HG03196 (cell line): ENCODE results near the gene POPDC3.
"Not testable (repeated sequence)": the region's sequence is repeated elsewhere in the genome, so short reads cannot be mapped to it uniquely, and the experiment has no call there.

Source experiments
- ATAC-seq: cut with Tn5 transposase; IDR thresholded peaks from one replicate; pipeline ENCODE4 v1.9.1; 2021; ENCODE audit not compliant: unreplicated experiment

Gene POPDC3

DNA sequence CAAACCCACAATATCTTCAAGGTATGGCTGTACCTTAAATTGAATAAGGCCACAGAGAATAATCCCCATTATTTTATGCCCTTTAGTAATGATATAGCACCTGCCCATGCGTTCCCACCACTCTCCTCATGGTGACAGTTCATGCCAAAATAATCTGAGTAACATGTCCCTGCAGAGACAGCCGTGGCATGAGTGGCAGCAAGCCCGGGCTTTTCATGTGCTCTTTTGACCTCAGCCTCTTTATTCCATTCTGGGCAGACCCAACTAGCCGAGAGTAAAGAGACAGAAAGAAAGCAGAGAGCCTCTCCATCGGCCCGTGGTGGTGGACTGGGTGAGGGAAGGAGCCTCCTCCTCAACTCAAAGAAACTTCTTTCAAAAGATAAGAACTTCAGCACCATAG lies 19.9 kb upstream of the POPDC3 start:
- ATAC-seq, result no peak

DNA sequence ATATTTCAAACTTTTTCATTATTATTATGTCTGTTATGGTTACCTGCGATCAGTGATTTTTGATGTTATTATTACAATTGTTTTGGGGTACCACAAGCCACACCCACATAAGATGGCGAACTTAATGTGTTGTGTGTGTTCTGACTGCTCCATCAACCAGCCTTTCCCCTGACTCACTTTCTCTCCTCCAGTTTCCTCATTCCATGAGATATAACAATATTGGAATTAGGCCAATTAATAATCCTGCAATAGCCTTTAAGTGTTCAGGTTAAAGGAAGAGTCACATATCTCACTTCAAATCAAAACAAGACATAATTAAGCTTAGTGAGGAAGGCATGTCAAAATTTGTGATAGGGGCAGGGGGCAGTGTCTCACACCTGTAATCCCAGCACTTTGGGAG lies 16.3 kb upstream of the POPDC3 start:
- ATAC-seq, result no peak

DNA sequence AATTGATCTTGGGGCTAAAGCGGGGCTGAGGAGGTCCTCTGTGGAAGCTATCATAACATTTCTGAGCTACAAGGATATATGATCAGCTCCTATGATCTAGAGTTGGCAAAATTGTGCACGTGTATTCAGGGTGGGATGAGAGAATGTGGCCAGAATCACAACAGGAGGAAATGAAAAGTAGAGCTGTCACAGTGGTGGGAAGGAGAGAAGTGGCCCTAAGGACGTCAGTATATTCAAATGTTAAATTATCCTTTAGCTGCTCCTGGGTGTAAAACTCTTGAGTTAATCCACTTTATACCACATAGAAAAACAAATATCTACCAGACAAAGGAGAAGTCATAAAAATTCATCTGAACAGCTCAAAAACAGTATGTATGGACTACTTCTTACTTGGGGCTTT lies 14.8 kb upstream of the POPDC3 start:
- no peak for ATAC-seq

DNA sequence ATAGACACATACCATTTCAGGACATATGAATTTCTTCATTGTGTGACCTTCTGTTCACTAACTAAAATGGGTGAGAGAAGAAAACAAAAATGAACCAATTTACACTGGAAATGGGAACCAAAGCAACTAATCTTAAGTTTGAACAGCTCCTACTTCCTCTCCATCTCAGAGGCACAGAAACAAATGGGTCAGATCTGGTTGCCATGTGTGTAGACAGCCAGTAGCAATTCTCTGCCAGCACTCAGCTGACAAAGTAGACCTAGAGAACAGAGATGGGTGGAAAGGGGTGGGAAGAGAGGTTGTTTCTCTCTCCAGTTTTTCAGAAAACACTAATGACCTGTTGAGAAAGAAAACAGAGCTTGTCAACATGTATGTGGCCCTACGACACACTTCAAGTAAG lies 14.3 kb upstream of the POPDC3 start:
- no peak for ATAC-seq

DNA sequence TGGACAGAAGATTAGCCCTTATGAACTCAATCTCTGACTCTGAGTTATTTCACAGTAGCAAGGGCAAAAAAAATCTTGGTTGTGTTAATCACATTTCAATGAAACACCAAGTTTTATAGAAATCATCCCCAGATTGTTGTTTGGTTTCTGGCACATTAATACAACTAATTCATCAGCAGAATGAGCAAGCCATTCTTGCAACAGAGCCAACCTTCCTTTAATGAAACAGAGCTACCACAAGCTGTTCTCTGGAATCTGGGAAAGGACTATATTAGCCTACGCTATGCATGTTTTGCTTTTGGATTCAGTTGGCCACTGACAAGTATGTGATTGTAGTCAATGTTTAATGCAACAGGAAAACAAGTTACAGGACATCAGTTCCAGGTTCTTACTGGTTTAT lies 13.8 kb upstream of the POPDC3 start:
- ATAC-seq, result no peak

DNA sequence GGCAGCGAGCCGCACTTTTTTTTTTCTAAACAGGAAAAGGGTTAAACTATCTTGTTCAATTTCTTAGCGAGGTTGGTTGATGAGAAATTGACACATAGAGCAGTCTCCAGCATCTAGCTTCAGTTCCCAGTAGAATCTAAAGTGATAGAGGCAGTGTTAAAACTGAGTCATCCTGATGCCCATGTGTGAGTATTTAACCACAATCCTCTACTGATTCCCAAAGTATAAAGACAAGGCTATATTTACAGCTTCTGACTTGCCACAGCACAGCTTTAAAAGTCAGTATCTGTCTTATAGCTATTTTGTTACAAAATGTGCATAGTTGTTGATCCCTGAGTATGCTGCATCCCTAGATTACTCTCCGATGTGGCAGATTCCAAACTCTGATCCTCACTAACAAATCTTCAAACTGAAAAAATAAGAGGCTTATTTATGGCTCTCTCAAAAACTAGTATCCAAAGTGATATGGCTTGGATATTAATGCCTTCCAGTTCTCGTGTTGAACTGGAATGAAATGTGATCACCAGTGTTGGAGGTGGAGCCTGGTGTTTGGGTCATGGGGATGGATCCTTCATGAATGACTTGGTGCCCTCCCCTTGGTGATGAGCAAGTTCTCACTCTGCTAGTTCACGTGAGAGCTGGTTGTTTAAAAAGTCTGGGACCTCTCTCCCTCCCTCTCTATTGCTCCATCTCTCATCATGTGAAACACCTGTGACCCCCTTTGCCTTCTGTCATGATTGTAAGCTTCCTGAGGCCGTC lies 13.1 kb upstream of the POPDC3 start:
- ATAC-seq, result no peak

DNA sequence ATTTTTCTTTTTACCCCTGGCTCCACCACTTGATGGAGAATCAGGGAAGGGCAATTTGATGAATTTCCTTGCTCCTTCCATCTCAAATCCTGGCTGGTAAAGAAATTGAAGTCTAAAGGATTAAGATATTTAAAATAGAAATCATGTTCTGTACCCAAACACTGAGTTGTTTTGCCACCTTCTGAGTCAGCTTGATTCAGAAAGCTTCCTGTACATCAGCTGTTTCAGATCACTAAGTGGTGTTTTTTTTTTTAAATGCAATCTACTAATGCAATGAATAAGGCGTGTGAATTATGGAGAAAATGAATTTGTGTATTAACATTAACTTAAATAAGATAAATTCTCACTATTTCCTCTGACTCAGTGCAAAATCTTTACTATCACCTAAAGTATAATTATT lies 11.5 kb upstream of the POPDC3 start:
- ATAC-seq, result no peak

DNA sequence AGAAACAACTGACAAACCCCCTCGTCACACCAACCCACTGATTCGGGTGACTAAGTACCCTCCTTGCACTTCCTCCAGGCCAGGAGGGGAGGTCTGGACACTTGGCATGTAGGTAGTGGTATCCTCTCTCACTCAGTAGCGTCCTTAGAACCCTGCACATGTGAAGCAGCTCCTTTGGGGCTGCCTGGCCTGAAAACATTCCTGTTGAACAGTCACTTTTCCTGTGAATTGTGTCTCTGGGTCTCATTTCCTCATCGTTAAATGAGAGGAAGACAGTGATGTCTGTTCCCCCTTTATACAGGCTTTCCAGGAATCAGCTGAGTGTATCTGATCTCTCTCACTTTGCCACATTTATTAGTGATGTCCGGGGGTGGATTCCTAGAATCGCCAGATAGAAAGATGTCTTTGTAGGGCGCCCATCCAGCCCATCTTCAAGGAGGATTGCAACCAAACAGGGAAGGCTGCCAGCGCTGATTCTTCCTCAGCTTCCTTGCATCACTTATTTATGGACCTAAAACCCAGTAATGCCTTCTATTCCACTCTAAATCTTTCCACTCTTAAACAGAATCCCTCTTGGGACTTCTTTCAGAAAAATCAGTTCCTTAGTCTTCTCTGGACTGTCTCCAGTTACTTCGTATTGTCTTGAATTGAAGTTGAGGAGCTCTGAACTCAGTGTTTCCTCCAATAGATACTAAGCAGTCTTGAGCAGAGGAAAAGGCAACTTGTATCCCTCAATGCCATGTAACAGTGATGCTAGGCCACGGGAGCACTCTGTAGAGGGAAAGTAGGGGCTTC lies 9.4 kb upstream of the POPDC3 start:
- ATAC-seq, result no peak

DNA sequence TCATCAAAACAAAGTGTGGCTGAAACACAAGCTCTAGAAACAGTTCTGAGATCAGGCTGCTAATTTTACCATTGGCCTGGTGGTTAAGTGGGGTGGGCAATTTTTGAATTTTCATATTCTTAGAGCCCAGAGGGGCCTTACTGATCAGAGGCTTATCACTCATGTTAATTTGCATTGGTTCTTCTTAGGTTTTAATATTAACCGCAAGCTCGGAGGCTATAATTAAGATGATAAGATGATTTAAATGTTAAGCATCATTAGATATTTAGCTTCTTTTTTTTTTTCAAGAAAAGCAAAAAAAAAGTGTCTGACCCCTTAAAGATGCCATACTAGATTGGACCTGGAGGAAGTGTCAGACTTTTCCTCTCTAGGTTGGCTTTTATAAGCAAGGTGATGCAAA lies 8.4 kb upstream of the POPDC3 start:
- ATAC-seq, result no peak

DNA sequence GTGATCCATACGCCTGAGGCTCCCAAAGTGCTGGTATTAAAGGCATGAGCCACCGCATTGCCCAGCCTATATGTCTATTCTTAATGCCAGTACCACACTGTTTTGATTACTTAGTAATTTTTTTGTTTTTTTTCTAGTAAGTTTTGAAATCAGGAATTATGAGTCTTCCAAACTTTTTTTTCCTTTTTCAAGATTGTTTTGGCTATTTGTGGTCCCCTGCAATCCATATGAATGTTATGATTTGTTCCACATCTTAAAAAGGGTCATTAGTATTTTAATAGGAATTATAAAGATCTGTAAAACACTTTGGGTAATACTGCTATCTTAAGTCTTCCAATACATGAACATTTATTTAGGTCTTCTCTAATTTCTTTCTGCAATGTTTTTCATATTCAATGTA lies 6.8 kb upstream of the POPDC3 start:
- no peak for ATAC-seq

DNA sequence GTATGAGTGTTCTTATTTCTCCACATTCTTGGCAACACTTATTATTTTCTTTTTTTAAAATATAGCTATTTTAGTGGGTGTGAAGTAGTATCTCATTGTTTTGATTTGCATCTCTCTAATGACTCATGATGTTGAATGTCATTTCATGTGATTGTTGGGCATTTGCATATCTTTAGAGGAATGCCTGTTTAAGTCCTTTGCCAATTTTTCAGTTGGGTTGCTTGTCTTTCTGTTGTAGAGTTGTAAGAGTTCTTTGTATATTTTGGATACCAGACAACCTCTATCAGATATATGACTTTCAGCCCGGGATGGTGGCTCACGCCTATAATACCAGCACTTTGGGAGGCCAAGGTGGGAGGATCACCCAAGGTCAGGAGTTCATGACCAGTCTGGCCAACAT lies 5.1 kb upstream of the POPDC3 start:
- ATAC-seq, result no peak

DNA sequence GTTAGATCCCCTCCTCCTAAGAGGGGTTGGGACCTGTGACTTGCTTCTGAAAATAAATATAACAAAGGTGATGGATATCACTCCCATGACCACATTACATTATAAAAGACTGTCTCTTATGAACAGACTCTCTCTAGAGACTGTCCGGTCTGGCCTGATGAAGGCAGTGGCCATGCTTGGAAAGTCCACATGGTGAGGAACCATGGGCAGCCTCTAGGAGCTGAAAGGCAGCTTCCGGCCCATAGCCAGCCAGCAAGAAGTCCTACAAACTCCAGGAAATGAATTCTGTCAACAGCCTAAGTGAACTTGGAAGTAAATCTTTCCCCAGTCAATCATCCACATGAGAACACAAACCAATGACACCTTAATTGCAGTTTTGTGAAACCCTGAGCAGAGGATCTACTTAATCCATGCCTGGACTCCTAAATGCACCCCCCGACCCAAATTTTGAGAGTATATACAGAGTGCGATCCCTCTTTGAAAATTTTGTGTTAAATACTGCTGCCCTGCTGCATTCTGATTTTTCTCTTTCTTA lies 2.2 kb upstream of the POPDC3 start:
- ATAC-seq, result no peak

DNA sequence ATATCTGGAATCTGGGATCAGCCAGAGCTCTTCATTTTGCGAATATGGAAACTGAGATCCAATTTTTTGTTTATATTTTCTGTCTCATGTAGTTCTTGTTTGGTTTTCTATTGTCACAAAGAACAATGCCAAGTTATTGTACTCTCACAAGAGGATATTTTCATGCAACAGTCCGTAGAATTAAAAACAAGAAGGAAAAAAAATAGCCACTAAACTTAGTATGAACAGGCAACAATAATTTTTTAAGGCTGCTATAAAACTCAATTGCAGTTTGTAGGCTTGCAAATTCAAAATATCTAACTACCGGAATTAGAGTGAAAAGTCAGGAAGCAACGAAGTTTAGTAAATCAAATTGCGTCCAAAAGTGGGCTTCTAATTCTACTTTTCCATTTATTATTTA lies 1.2 kb downstream of the POPDC3 start:
- ATAC-seq, result no peak

DNA sequence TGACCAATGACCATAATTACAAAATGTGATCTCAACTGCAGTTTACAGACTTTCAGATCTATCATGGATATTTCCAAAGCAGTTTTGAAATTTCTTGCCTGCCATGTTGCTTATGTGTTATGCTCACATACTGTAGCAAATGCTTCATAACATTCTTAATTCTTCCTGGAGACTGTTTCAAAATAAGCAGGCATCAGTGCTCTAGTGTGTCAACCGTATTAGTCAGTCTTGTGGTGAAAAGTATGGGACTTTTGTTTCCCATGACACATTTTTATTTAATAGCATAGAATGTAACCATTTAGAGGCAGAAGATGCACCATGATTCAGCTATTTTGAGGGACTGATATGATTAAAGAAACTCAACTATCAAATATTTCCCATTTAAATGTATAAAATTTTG lies 1.7 kb downstream of the POPDC3 start:
- ATAC-seq, result no peak

DNA sequence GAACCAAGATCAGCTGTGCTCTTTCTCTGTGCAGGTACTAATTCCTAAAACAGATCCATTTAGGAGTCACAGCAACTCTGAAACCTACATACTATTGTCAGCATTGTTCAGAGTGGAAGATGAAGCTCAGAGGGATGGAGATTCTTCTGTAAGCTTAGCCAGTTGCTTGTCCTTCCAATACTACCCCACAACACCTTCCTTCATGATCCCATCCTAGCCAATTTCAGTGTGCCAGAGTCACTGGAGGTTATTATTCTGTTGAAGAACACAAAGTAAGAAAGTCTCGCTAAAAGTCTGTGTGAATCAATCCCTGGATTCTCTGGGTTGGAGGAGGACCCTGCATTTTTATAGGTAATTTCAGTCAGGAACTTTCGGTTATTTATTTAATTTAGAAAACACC lies 2.3 kb downstream of the POPDC3 start:
- ATAC-seq, result no peak

DNA sequence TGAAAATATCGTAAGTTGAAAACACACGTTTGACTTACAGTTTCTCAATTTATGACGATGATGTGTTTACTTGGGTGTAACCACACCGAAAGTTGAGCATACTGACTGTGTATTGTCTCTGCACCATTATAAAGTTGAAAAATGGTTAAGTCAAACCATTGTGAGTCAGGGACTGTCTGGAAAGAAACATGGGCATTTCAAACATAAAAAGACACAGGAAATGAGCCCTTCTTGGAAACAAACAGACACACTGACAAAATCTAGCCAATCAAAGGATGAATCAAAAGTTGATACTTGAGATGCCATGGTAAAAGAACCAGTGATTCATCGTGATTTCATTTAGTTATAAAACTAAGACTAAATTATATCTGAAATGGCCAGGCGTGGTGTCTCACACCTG lies 5.3 kb downstream of the POPDC3 start:
- ATAC-seq, result no peak

DNA sequence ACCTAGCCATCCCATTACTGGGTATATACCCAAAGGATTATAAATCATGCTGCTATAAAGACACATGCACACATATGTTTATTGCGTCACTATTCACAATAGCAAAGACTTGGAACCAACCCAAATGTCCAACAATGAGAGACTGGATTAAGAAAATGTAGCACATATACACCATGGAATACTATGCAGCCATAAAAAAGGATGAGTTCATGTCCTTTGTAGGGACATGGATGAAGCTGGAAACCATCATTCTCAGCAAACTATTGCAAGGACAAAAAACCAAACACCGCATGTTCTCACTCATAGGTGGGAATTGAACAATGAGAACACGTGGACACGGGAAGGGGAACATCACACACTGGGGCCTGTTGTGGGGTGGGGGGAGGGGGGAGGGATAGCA lies 7.3 kb downstream of the POPDC3 start:
- not testable (repeated sequence) for ATAC-seq

DNA sequence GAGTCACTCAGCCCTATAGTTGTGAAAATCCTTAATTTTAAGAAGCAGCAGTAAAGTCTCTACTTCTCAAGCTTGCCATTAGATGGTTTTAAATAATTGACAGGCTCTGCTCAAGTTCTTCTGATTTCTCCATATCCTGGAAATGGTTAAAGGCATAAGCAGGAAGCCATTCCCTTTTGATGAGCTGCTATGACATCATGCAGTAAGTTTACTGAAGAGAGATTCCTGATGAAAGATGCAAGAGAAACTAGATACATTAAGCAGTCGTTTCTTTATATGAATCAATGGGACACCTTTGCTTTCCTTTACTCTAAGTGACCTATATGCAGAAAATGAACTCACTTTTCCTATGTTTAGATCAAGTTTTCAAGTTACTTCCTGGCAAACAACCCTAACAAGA lies 9.8 kb downstream of the POPDC3 start:
- no peak for ATAC-seq

DNA sequence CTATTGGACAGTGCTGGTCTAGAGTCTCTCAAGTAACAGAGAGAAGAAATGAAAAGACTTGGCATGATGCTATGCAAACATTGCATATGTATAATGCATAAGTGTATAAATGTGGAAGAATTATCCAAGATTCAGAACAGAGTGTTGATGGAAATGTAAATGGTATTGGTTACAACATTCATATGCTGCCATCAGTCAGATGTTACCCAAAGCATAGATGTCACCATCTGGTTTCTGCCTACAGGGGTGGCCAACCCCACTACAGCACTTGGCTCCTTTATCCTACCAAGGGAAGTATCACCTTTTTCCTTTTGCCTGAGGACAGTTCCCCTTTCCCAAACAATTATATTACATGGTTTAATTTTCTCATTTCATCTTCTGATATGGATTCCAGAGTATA lies 11.9 kb downstream of the POPDC3 start:
- ATAC-seq, result no peak

DNA sequence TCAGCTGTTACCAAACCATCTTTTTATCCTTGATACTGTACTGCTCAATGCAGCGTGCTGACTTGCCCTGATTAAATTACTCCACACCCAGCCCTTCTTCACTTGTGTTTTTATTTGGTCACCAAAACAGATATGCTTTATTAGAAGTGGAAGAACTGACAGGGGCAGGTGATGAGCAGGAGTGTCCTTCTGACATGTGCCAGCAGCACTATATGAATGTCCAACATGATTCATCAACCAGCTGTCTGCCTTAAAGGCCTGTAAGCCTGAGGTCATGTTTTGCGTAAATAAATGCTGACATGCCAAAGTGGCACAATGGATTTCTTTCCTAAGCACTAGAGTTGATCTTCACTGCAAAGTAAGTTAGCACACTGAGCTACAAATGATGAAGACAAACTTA lies 15.4 kb downstream of the POPDC3 start:
- ATAC-seq, result no peak

DNA sequence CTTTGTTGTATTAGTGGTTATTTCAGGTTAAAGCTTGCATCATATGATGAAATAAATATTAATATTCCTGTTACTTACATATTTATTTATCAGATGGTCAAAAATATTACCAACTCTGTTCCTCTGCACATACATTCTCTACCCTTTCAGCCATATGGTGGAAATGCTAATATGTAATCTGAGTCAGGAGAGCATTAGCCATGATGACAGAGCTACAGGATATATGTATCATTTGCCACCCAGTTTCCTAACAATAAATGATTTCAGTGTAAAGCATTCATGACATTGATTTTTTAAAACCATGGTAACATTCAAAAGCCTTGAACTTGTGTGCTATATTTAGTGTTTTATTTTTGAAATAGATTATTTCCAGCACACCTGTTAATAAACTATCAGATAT lies 16.6 kb downstream of the POPDC3 start:
- ATAC-seq, result no peak

DNA sequence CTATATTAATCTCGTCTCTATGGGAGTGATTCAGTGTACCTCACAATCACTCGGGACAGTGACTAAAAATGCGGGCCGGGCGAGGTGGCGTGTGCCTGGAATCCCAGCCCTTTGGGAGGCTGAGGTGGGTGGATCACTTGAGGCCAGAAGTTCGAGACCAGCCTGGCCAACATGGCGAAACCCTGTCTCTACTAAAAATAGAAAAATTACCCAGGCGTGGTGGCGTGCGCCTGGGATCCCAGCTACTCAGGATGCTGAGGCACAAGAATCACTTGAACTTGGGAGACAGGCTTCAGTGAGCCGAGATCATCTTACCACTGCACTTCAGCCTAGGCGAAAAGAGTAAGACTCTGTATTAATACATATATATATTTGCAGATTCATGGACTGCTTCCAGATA lies 17.4 kb downstream of the POPDC3 start:
- no peak for ATAC-seq
